ENCODE measurements around the gene PCDHGA8. TPM values are rescaled to one million over a fixed set of nuclear protein-coding genes. Genes with fewer than 3 reads are reported as not detected.

The PCDHGA8 gene
- 10 to 100 TPM in 3 of 9 donors, 1 to 10 TPM in 6; 4.7 to 14.6 (median 8.1) TPM for total RNA-seq
- polyA plus RNA-seq, result 1 to 10 TPM in 1 of 2 donors, under 1 TPM in 1; 0.76 to 3.8 TPM
- long read RNA-seq, donor 1, result 0 reads
- long read RNA-seq, donor 2, full-length matches to known transcripts, result 1 of 1 reads
- long read RNA-seq, donor 2, partial matches to known transcripts, result 0 of 1 reads
- long read RNA-seq, donor 2, other reads (novel, unspliced or antisense), result 0 of 1 reads
- long read RNA-seq, donor 3, result 0 reads

DNA sequence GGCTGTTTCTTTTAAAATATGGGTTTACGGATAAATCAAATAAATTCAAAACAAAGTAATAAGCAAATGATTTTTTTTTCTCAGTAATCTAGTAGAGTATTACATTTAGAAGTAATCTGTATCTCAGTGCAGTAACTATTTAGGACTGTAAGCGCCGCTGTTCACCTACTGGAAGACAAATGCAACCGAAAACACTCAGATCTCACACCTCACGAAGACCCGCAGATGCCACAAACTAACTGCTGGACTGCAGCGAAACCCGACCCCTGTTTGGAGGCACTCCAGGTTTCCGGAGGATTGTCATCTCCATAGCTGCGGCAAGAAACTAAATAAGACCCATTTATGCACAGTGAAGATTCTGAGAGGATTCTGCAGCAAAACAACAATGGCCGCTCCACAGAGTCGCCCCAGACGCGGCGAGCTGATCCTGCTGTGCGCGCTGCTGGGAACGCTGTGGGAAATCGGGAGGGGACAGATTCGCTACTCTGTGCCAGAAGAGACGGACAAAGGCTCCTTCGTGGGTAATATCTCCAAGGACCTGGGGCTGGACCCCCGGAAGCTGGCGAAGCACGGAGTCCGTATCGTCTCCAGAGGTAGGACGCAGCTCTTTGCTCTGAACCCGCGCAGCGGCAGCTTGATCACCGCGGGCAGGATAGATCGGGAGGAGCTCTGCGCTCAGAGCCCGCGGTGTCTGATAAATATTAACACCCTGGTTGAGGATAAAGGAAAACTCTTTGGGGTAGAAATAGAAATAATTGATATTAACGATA is at the start of gene PCDHGA8:
TSS of gene PCDHGA8 (plus strand) at position 205 of the 770 bp plus-strand sequence. CDS start at position 386, 181 bp downstream.
- no peak for DNase-seq

DNA sequence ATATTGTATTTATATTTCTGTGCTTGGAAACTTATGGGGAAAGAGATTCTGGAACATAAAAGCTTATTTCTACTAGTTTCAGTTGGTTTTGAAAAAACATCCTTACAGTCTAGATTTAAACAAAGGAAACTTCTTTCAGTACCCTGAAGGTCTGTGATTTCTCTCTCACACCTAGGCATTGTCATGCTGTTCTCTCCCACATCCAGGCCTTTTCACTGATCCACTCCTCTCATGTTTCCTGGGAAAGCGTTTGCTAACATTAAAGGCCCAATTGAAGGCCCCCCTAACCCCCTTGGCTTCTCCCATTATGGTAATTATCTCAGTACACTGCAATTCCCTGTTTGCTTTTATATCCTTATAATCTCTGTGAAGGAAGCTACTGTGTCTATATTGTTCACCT is 49.7 kb upstream of the PCDHGA8 start:
- H3K9me3 ChIP-seq, result peaks cover 0 to 97% (median 47%) of the 10 kb centered on the region in 12 donors
- peaks cover 0 to 28% (median 0%) of the 10 kb centered on the region in 9 donors for H3K27me3 ChIP-seq
- intact Hi-C loops (cut with DNase I), result loop anchor here in 3 of 10 donors (5.0 to 10.0 kb wide), 4 partner anchors 62 to 220 kb away; partner anchors contain the start of genes PCDHGA9 (in 1 of the 3) and PCDHGB6 (in 1 of the 3)
- ATAC-seq, result peak; percentile 50 to 69 (median 59)
- H3K27ac ChIP-seq, result peak overlapping the region; percentile 55 to 82 (median 72)
- DNase-seq, result no peak
- TF ChIP-seq, protein P1, sequence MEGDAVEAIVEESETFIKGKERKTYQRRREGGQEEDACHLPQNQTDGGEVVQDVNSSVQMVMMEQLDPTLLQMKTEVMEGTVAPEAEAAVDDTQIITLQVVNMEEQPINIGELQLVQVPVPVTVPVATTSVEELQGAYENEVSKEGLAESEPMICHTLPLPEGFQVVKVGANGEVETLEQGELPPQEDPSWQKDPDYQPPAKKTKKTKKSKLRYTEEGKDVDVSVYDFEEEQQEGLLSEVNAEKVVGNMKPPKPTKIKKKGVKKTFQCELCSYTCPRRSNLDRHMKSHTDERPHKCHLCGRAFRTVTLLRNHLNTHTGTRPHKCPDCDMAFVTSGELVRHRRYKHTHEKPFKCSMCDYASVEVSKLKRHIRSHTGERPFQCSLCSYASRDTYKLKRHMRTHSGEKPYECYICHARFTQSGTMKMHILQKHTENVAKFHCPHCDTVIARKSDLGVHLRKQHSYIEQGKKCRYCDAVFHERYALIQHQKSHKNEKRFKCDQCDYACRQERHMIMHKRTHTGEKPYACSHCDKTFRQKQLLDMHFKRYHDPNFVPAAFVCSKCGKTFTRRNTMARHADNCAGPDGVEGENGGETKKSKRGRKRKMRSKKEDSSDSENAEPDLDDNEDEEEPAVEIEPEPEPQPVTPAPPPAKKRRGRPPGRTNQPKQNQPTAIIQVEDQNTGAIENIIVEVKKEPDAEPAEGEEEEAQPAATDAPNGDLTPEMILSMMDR (IDR thresholded peaks at IDR 0.05), result no peak
- TF ChIP-seq POLR2A (IDR thresholded peaks at IDR 0.05), result no peak
- WGBS, 4 donors, result 16 to 21% (median 17%) methylated on average over 1 of the region's 1 CpG
- peaks cover 0 to 4% (median 0%) of the 10 kb centered on the region in 9 donors for H3K36me3 ChIP-seq
- peaks cover 0 to 10% (median 0%) of the 10 kb centered on the region in 12 donors for H3K4me1 ChIP-seq
- peak overlapping the region in 10 of 12 donors; percentile 21 to 61 (median 46) for H3K4me3 ChIP-seq

More for the DNA sequence above, at the start of gene PCDHGA8:
- no peak for TF ChIP-seq POLR2A (IDR thresholded peaks at IDR 0.05)
- TF ChIP-seq, protein P1 (IDR thresholded peaks at IDR 0.05), result peak in 5 of 12 donors; percentile 8 to 31 (median 16)
- intact Hi-C loops (cut with DNase I), result no loop called here
- H3K4me3 ChIP-seq, result no peak within 1 kb of the TSS
- no peak within 1 kb of the TSS for H3K27ac ChIP-seq
- 39 to 49% (median 44%) methylated on average over 32 to 38 of the region's 38 CpGs for WGBS, 4 donors
- peaks cover 0 to 12% (median 0%) of the 10 kb centered on the region in 9 donors for H3K36me3 ChIP-seq
- H3K27me3 ChIP-seq, result peaks cover 0 to 43% (median 0%) of the 10 kb centered on the region in 9 donors
- H3K4me1 ChIP-seq, result peaks cover 0 to 9% (median 0%) of the 10 kb centered on the region in 12 donors
- peaks cover 0 to 95% (median 63%) of the 10 kb centered on the region in 12 donors for H3K9me3 ChIP-seq
- no peak for ATAC-seq

DNA sequence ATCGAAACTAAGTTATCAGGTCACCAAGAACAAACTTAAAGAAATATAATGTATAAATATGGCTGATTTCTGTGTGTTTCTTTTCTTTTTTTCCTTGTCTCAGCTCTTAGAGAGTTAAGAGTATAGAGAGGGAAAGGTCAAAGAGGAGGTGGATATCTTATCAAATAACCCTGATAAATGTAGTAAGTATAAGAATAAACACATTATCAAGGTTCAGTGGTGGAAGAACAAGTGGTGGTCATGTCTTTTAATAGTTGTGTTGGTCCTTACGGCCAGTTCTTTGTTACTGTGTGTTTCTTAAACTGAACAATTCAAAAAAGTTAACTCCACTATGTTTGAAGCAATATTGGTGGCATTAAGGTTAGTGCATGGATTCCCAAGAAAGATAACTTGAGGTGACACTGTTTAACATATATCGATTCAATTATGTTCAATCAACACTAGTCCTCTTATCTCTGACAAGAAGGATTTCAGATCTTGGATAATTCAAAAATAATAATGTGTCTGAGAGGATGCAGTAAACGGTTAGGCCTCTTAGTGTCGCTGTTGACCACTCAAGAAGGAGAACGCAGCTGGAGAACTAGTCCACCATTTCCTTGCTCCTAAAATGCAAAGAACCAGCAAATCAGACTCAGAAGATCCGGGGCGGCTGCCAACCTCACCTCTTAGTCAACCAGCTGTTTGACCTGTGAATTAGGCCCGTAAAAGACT is 49.0 kb upstream of the PCDHGA8 start, which contains the start of gene PCDHGA3:
TSS of gene PCDHGA3 (plus strand) at position 588 of the 711 bp plus-strand sequence. CDS start 205 bp downstream, outside the sequence.
- DNase-seq (peak in 2 of 5 donors; percentile 46 to 56), ATAC-seq (peak; percentile 58 to 63 (median 62))
- intact Hi-C loops (cut with DNase I), result loop anchor here in 3 of 10 donors (5.0 to 10.0 kb wide), 4 partner anchors 61 to 219 kb away; partner anchors contain the start of genes PCDHGA9 (in 1 of the 3) and PCDHGB6 (in 1 of the 3)
- H3K27ac ChIP-seq, result peak within 1 kb of the TSS; percentile 57 to 82 (median 72)
- peaks cover 0 to 28% (median 0%) of the 10 kb centered on the region in 9 donors for H3K27me3 ChIP-seq
- peak within 1 kb of the TSS in 11 of 12 donors; percentile 32 to 64 (median 50) for H3K4me3 ChIP-seq
- peaks cover 0 to 8% (median 0%) of the 10 kb centered on the region in 12 donors for H3K4me1 ChIP-seq
- TF ChIP-seq POLR2A (IDR thresholded peaks at IDR 0.05), result no peak
- TF ChIP-seq, protein P1 (IDR thresholded peaks at IDR 0.05), result peak; percentile 34 to 61 (median 54)
- 17 to 22% (median 19%) methylated on average over 9 of the region's 9 CpGs for WGBS, 4 donors
- H3K36me3 ChIP-seq, result peaks cover 0 to 7% (median 0%) of the 10 kb centered on the region in 9 donors
- peaks cover 0 to 97% (median 46%) of the 10 kb centered on the region in 12 donors for H3K9me3 ChIP-seq

Data from heart left ventricle (tissue), 16 donors.